Smooth muscle cell (in vitro differentiated cells): ENCODE measurements around the gene TBC1D12. TPM values are rescaled to one million over a fixed set of nuclear protein-coding genes. Genes with fewer than 3 reads are reported as not detected.
"Not testable (repeated sequence)": the region's sequence is repeated elsewhere in the genome, so short reads cannot be mapped to it uniquely, and the experiment has no call there.

Source experiments
- DNase-seq: peaks from one replicate; lab custom pipeline; 2025; ENCODE audit not compliant: unreplicated experiment; lab: John Stamatoyannopoulos, UW
- H2AFZ ChIP-seq: fragments of 200-600 bp; sonication (generic); 2 replicates; pipeline ENCODE4 v1.6.0; 2016; ENCODE audit warnings: antibody characterized with exemption, low read depth, mild to moderate bottlenecking
- H3F3A ChIP-seq: fragments of 200-600 bp; sonication (generic); 2 replicates; pipeline ENCODE4 v1.6.0; 2017; ENCODE audit warnings: antibody characterized with exemption, low read depth
- H3K27ac ChIP-seq: fragments of 200-600 bp; sonication (generic); 2 replicates; pipeline ENCODE4 v1.5.1; 2016; ENCODE audit warnings: low read depth, mild to moderate bottlenecking
- H3K27me3 ChIP-seq: fragments of 200-600 bp; sonication (generic); 2 replicates; pipeline ENCODE4 v1.6.1; 2016; ENCODE audit warnings: low read depth, mild to moderate bottlenecking
- H3K36me3 ChIP-seq: fragments of 200-600 bp; sonication (generic); 2 replicates; pipeline ENCODE4 v1.5.1; 2016; ENCODE audit warnings: low read depth
- H3K4me1 ChIP-seq: fragments of 200-600 bp; sonication (generic); 2 replicates; pipeline ENCODE4 v1.5.1; 2016; ENCODE audit warnings: low read depth
- H3K4me2 ChIP-seq: fragments of 200-600 bp; sonication (generic); 2 replicates; pipeline ENCODE4 v1.6.0; 2016; ENCODE audit warnings: mild to moderate bottlenecking
- H3K4me3 ChIP-seq: fragments of 200-600 bp; sonication (generic); 2 replicates; pipeline ENCODE4 v1.5.1; 2016; ENCODE audit warnings: mild to moderate bottlenecking
- H3K79me2 ChIP-seq: fragments of 200-600 bp; sonication (generic); 2 replicates; pipeline ENCODE4 v1.6.0; 2016; ENCODE audit warnings: low read depth, mild to moderate bottlenecking
- H3K9ac ChIP-seq: fragments of 200-600 bp; sonication (generic); 2 replicates; pipeline ENCODE4 v1.6.0; 2016; ENCODE audit warnings: low read depth
- H3K9me3 ChIP-seq: fragments of 200-600 bp; sonication (generic); replicated peaks from 2 replicates; pipeline ENCODE4 v1.5.1; 2016; ENCODE audit warnings: low read depth
- H4K20me1 ChIP-seq: fragments of 200-600 bp; sonication (generic); 2 replicates; pipeline ENCODE4 v1.6.0; 2016; ENCODE audit warnings: low read depth
- WGBS: methylation state at CpG from one replicate; pipeline ENCODE4 v1.1.7; 2016; ENCODE audit warnings: low lambda C conversion rate; 5-methylcytosine and 5-hydroxymethylcytosine counted together
- polyA plus RNA-seq: library from polyadenylated mRNA; unstranded; fragments of >200 nt; fragmentation: Nextera tagmentation; extraction: Ambion mirVana; gene quantifications from 2 replicates; pipeline ENCODE4 v1.2.1, GENCODE V29; 2016
- total RNA-seq: library from RNA; depleted of rRNA; stranded (reverse); fragments of >200 nt; gene quantifications from 2 replicates; pipeline ENCODE4 v1.2.3, GENCODE V29; 2014
- TF ChIP-seq, protein P1 (sequence below): fragments of 200-600 bp; sonication (generic); IDR thresholded peaks from 2 replicates; pipeline ENCODE4 v1.5.1; 2017; ENCODE audit warnings: borderline replicate concordance, mild to moderate bottlenecking, antibody characterized with exemption; ENCODE audit not compliant: insufficient read depth, poor library complexity, severe bottlenecking

The TBC1D12 gene
- total and polyA plus RNA-seq, 2 experiments from 2014 or later, result 3.8 to 9.4 TPM

DNA sequence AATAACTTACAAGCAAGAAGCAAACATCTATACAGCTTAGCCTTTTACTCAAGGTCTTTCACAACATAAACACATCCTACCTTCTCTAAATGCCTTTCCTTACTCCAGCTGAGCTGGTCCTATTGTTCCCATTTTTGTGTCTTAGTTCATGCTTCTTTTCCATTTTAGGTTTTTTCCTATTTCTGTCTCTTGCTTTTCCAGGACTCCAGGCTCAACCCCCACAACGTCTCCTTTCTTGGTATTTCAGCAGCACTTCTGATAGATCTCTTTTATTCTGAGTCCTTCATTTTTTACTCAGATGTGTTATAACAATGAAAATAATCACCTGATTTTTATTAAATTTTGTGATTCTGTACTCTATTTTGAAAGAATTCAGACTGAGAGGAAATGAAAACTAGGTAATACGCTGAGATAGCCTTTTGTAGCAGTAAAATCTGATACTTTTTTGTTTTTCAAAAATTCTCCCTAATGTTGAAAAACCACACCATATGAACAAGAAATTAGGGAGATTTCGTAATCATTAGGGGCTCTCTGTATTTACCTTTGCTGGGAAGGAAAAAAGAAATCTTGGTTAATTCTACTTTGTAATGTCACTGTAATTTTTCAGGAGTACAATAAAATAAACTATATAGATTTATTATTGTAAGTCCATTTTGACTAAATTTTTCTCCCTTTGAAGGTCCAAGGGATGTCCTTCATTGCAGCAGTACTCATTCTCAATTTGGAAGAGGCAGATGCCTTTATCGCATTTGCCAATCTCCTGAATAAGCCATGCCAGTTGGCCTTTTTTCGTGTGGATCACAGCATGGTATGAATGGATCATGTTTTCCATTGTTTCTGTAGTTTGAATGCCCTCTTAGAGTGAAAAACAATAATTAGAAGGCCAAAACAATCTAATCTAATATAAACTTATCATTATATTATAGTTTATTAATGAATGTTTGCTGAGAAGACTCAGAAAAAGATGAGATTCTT, 119.2 kb downstream of the TBC1D12 start:
- Histone ChIP-seq H3K27ac (no peak overlapping the region), H4K20me1 (no peaks in the 10 kb centered on the region), H3K4me2 (no peak overlapping the region), H3K79me2 (no peaks in the 10 kb centered on the region), H3K36me3 (no peaks in the 10 kb centered on the region), H3K4me3 (no peak overlapping the region), H3F3A (no peaks in the 10 kb centered on the region), H3K4me1 (no peaks in the 10 kb centered on the region), H3K9ac (no peak overlapping the region), H2AFZ (no peak overlapping the region), H3K27me3 (no peaks in the 10 kb centered on the region), H3K9me3 (no peaks in the 10 kb centered on the region)
- TF ChIP-seq, protein P1, sequence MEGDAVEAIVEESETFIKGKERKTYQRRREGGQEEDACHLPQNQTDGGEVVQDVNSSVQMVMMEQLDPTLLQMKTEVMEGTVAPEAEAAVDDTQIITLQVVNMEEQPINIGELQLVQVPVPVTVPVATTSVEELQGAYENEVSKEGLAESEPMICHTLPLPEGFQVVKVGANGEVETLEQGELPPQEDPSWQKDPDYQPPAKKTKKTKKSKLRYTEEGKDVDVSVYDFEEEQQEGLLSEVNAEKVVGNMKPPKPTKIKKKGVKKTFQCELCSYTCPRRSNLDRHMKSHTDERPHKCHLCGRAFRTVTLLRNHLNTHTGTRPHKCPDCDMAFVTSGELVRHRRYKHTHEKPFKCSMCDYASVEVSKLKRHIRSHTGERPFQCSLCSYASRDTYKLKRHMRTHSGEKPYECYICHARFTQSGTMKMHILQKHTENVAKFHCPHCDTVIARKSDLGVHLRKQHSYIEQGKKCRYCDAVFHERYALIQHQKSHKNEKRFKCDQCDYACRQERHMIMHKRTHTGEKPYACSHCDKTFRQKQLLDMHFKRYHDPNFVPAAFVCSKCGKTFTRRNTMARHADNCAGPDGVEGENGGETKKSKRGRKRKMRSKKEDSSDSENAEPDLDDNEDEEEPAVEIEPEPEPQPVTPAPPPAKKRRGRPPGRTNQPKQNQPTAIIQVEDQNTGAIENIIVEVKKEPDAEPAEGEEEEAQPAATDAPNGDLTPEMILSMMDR, result no peak
- no peak for DNase-seq
- WGBS, result 92% methylated on average over 5 of the region's 5 CpGs

DNA sequence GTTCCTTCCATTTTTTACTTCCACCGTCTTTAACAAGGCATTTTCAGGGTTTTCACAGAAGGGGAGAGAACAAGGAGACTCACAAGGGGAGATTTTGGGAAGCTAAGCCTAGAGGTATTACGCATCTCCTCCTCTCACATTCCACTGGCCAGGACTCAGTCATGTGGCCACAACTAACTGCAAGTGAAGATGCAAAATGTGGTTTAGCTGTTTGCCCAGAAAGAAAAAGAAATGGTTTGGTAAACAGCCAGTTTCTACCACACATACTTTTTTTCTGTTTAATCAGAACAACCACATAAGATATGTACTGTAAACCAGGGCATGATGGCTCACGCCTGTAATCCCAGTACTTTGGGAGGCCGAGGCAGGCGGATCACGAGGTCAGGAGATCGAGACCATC, 121.8 kb downstream of the TBC1D12 start:
- TF ChIP-seq, protein P1, result no peak
- H4K20me1 ChIP-seq, result no peaks in the 10 kb centered on the region
- no peaks in the 10 kb centered on the region for H3K4me1 ChIP-seq
- H3K36me3 ChIP-seq, result no peaks in the 10 kb centered on the region
- no peak for DNase-seq
- no peak overlapping the region for H3K9ac ChIP-seq
- no peak overlapping the region for H3K4me3 ChIP-seq
- no peak overlapping the region for H2AFZ ChIP-seq
- H3K9me3 ChIP-seq, result no peaks in the 10 kb centered on the region
- H3K27me3 ChIP-seq, result no peaks in the 10 kb centered on the region
- no peaks in the 10 kb centered on the region for H3F3A ChIP-seq
- WGBS, result 88% methylated on average over 7 of the region's 7 CpGs
- no peak overlapping the region for H3K27ac ChIP-seq
- H3K79me2 ChIP-seq, result no peaks in the 10 kb centered on the region
- H3K4me2 ChIP-seq, result no peak overlapping the region

DNA sequence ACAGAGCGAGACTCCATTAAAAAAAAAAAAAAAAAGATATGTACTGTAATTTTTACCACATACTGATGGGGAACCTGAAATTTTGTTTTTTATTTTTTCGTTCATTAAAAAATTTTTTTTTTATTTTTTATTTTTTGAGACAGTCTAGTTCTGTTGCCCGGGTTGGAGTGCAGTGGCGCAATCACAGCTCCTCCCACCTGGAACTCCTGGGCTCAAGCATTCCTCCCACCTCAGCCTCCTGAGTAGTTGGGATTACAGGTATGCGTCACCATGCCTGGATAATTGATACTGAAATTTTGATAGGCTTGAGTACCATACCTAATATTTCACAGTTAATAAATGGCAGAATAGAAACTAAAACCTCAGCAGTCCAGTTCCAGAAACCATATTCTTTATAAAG, 122.4 kb downstream of the TBC1D12 start:
- Histone ChIP-seq H3K4me2 (no peak overlapping the region), H3K4me3 (no peak overlapping the region), H3K4me1 (no peaks in the 10 kb centered on the region), H2AFZ (no peak overlapping the region), H3F3A (no peaks in the 10 kb centered on the region), H4K20me1 (no peaks in the 10 kb centered on the region), H3K9me3 (no peaks in the 10 kb centered on the region), H3K27ac (no peak overlapping the region), H3K27me3 (no peaks in the 10 kb centered on the region), H3K9ac (no peak overlapping the region), H3K36me3 (no peaks in the 10 kb centered on the region), H3K79me2 (no peaks in the 10 kb centered on the region)
- DNase-seq, result no peak
- 96% methylated on average over 5 of the region's 5 CpGs for WGBS
- TF ChIP-seq, protein P1, result no peak

DNA sequence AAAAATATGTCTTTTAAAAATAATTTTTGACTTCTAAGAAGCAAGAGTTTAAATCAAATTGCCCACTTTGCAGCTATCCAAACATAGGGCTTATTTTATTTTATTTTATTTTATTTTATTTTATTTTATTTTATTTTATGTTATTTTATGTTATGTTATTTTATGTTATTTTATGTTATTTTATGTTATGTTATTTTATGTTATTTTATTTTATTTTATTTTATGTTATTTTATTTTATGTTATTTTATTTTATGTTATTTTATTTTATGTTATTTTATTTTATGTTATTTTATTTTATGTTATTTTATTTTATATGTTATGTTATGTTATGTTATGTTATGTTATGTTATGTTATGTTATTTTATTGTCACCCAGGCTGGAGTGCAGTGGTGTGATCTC, 129.2 kb downstream of the TBC1D12 start:
- not testable (repeated sequence) for H3K4me2 ChIP-seq, H2AFZ ChIP-seq, H3K79me2 ChIP-seq, H3K27ac ChIP-seq, H3K36me3 ChIP-seq, H3K9me3 ChIP-seq, DNase-seq, H4K20me1 ChIP-seq, H3K27me3 ChIP-seq, H3F3A ChIP-seq, H3K4me1 ChIP-seq, H3K4me3 ChIP-seq, H3K9ac ChIP-seq
